K562 (cell line): Measurements from ENCODE around the gene PPIL1. TPM values are rescaled to one million over a fixed set of nuclear protein-coding genes. Genes with fewer than 3 reads are reported as not detected.

Experiments used
- ATAC-seq: fragments of 200-7000 bp; cut with Tn5 transposase; 3 replicates; pipeline ENCODE4 v1.9.1; 2020; ENCODE audit warnings: moderate library complexity
- BruUV-seq: library from RNA; stranded (reverse); fragments of 400-500 nt; replicated peaks from 2 replicates; lab custom pipeline; 2021; lab: Mats Ljungman, UMichigan
- CTCF ChIA-PET: fragments of 300-600 bp; formaldehyde crosslinking; extraction: SDS; loops from one replicate; lab custom pipeline; 2021; ENCODE audit warnings: low intra/inter-chr PET ratio; lab: Yijun Ruan, JAX
- POLR2A ChIA-PET: fragments of 300-600, 350-650 bp; sonication (Branson Sonifier 250); formaldehyde crosslinking; extraction: SDS; loops from one replicate; lab custom pipeline; 2021; ENCODE audit warnings: antibody characterized with exemption, inconsistent platforms; lab: Yijun Ruan, JAX
- DNase-seq, 4 experiments: peaks; one replicate each; pipeline versions ENCODE4 v3.0.0 to v3.0.0-alpha.2; 2011 to 2018; ENCODE audit warnings: low spot score in 3 of 4, mixed read lengths in 3 of 4; ENCODE audit errors: extremely low read depth in 1 of 4
- FAIRE-seq: peaks from 2 replicates; lab custom pipeline; 2011; peaks lifted over from hg19 to GRCh38; lab: Jason Lieb, UNC
- H2AFZ ChIP-seq: 2 replicates; pipeline ENCODE4 v1.6.0; 2011; ENCODE audit warnings: low read depth, low read length, control low read depth, inconsistent platforms
- H3K27ac ChIP-seq: fragments of 200-600 bp; 3 replicates; pipeline ENCODE4 v1.8.0; 2011; ENCODE audit warnings: low read depth, mild to moderate bottlenecking, control low read depth, inconsistent platforms, low read length, moderate library complexity, mixed read lengths; ENCODE audit errors: extremely low read depth
- H3K27me3 ChIP-seq, 2 experiments: fragments of 300-600 bp in 1 of 2; 2 replicates in 1 of 2; 3 replicates in 1 of 2; pipeline versions ENCODE4 v1.6.0 to v1.8.0; 2011; ENCODE audit warnings: inconsistent platforms in 2 of 2, low read length in 2 of 2, mild to moderate bottlenecking in 1 of 2, mixed read lengths in 1 of 2, moderate library complexity in 1 of 2; ENCODE audit not compliant: control insufficient read depth in 2 of 2, insufficient read depth in 2 of 2
- H3K36me3 ChIP-seq: fragments of 300-600 bp; 3 replicates; pipeline ENCODE4 v1.8.0; 2011; ENCODE audit warnings: mild to moderate bottlenecking, low read length, inconsistent platforms; ENCODE audit not compliant: control insufficient read depth, insufficient read depth
- H3K4me1 ChIP-seq, 2 experiments: fragments of 200-600 bp in 1 of 2; replicated peaks in 1 of 2; 2 replicates in 1 of 2; 3 replicates in 1 of 2; pipeline versions ENCODE4 v1.5.1 to v1.8.0; 2011; ENCODE audit warnings: inconsistent platforms in 2 of 2, low read length in 2 of 2, mild to moderate bottlenecking in 1 of 2, mixed read lengths in 1 of 2, moderate library complexity in 1 of 2; ENCODE audit not compliant: control insufficient read depth in 2 of 2, insufficient read depth in 2 of 2
- H3K4me2 ChIP-seq: 2 replicates; pipeline ENCODE4 v1.6.1; 2011; ENCODE audit warnings: low read length, control low read depth, inconsistent platforms, mixed read lengths; ENCODE audit not compliant: insufficient read depth
- H3K4me3 ChIP-seq: fragments of 200-600 bp; sonication (generic), shearing (Covaris generic); 2 replicates; pipeline ENCODE4 v1.5.1; 2016; ENCODE audit warnings: control low read depth, inconsistent platforms
- H3K79me2 ChIP-seq: fragments of 200-600 bp; 3 replicates; pipeline ENCODE4 v1.8.0; 2011; ENCODE audit warnings: low read length, inconsistent platforms; ENCODE audit not compliant: control insufficient read depth, insufficient read depth
- H3K9ac ChIP-seq, 2 experiments: 2 replicates each; pipeline versions ENCODE4 v1.6.0 to v1.6.1; 2011; ENCODE audit warnings: low read depth in 2 of 2, low read length in 2 of 2, control low read depth in 1 of 2, inconsistent platforms in 1 of 2, mild to moderate bottlenecking in 1 of 2, mixed read lengths in 1 of 2; ENCODE audit not compliant: insufficient read depth in 1 of 2
- H3K9me1 ChIP-seq: one replicate; pipeline ENCODE4 v1.6.0; 2011; ENCODE audit warnings: inconsistent platforms, mild to moderate bottlenecking, low read length, moderate library complexity; ENCODE audit not compliant: control insufficient read depth, insufficient read depth
- H3K9me3 ChIP-seq: replicated peaks from 2 replicates; pipeline ENCODE4 v1.5.1; 2011; ENCODE audit warnings: low read depth, low read length, inconsistent platforms; ENCODE audit not compliant: control insufficient read depth, insufficient read depth
- H4K20me1 ChIP-seq: replicated peaks from 2 replicates; pipeline ENCODE4 v1.6.1; 2011; ENCODE audit warnings: low read length, inconsistent platforms, mixed read lengths; ENCODE audit not compliant: control insufficient read depth, insufficient read depth
- ADNP ChIP-seq: fragments of 200-800 bp; sonication (Bioruptor generic); IDR thresholded peaks from 2 replicates; pipeline ENCODE4 v1.6.1; 2016; ENCODE audit warnings: missing genetic modification characterization, missing compliant biosample characterization
- BCOR ChIP-seq: fragments of 450-650 bp; IDR thresholded peaks from 2 replicates; pipeline ENCODE4 v1.6.1; 2016
- RBM25 ChIP-seq: fragments of 200-400 bp; formaldehyde crosslinking; IDR thresholded peaks from 2 replicates; pipeline ENCODE4 v1.6.1; 2018; ENCODE audit warnings: low read length, low read depth, moderate library complexity; ENCODE audit not compliant: severe bottlenecking
- SMARCA5 ChIP-seq: fragments of 450-650 bp; IDR thresholded peaks from 2 replicates; pipeline ENCODE4 v1.6.1; 2016
- ZFP36 ChIP-seq: fragments of 150-350 bp; IDR thresholded peaks from 2 replicates; pipeline ENCODE4 v1.6.1; 2018; ENCODE audit warnings: low read length, low read depth; ENCODE audit not compliant: partially characterized antibody
- WGBS: fragments of 100-300 bp; shearing (Covaris generic); methylation state at CpG from one replicate; pipeline ENCODE4 v1.1.6; 2016; ENCODE audit warnings: low coverage, mixed read lengths; ENCODE audit not compliant: insufficient coverage; ENCODE audit errors: missing lambda C conversion rate; 5-methylcytosine and 5-hydroxymethylcytosine counted together
- in situ Hi-C: fragments of 300-500 bp; cut with MboI; formaldehyde crosslinking; loops from 4 replicates; pipeline ENCODE4 v1.15.0; 2018; ENCODE audit warnings: inconsistent platforms, mixed read lengths
- intact Hi-C: fragments of 100-400 bp; cut with micrococcal nuclease; formaldehyde crosslinking; loops from 2 replicates; pipeline ENCODE4 v1.14.2; 2022
- polyA plus RNA-seq, 8 experiments: library from polyadenylated mRNA; depleted of rRNA in 4 of 8; stranded (reverse) in 5 of 8; unstranded in 3 of 8; fragments of >200 nt; fragmentation: Nextera tagmentation in 2 of 8; fragmentation: Illumina TruSeq in 1 of 8; extraction: Ambion mirVana in 2 of 8; extraction: Trizol in 1 of 8; gene quantifications; 2 replicates each; pipeline versions ENCODE4 v1.2.1 to v1.2.3, GENCODE V29; 2011 to 2014; ENCODE audit warnings: inconsistent platforms in 1 of 8, missing spikeins in 1 of 8
- total RNA-seq, 7 experiments: library from RNA; depleted of rRNA in 6 of 7; stranded (reverse); fragments of >200 nt in 6 of 7; fragmentation: Illumina TruSeq in 2 of 7; extraction: Trizol in 2 of 7; gene quantifications; 2 replicates each; pipeline versions ENCODE4 v1.2.1 to v1.2.3, GENCODE V29; 2011 to 2021; ENCODE audit warnings: low replicate concordance in 1 of 7
- TF ChIP-seq, protein P1 (sequence below): fragments of 450-650 bp; formaldehyde crosslinking; IDR thresholded peaks from 2 replicates; pipeline ENCODE4 v1.4.0; 2020; ENCODE audit warnings: mild to moderate bottlenecking, mixed read lengths

PPIL1 gene
- total and polyA plus RNA-seq, 9 of the 15 experiments (the other 6 are each of a cell fraction or from before 2014, with no cell fraction given), result 65.8 to 205 (median 130) TPM

DNA sequence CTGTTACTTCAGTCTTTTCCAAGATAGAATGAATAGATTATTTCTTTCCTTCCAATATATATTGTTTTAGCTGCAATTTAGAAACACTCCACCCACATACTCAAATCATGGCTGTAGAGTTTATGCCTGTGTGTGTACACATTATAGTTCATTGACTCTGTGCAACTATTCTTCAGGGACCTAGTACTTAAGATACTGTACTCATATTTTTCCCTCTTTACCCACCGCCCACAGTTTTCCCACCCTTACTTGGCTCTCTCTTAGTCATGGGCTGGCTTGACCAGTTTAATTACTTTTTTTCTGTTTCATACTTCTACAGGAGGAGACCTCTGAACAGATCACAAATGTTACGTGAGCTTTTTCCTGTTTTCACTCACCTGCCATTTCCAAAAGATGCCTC lies 41.5 kb upstream of the PPIL1 start (continued):
- no peak for TF ChIP-seq ADNP

DNA sequence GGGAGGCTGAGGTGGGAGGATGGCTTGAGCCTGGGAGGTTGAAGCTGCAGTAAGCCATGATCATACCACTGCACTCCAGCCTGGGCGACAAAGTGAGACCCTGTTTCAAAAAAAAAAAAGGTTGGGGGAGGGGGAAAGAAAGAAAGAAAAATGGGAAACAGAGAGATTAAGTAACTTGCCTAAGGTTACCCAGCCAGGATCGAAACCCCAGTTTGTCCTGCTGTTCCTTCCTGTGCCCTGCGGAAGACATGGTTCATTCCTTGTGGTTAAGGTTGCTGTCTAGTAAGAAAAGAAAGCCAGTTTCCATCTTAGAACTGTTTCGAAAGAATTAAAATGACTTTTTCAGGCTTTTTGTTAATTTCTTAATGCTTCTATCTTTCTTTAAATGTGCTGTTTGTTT lies 41.0 kb upstream of the PPIL1 start:
- intact Hi-C loops, result loop anchor here (10.0 kb wide), 1 partner anchor 99 kb away; no protein-coding TSS in a partner anchor
- H3K27ac ChIP-seq, result no peak overlapping the region
- H3K36me3 ChIP-seq, result peaks cover 96% of the 10 kb centered on the region
- no TSS peak for BruUV-seq
- ATAC-seq, result no peak
- H3K9ac ChIP-seq, result no peak overlapping the region
- no peak overlapping the region for H3K4me2 ChIP-seq
- H3K9me1 ChIP-seq, result no peaks in the 10 kb centered on the region
- TF ChIP-seq SMARCA5 (peak; percentile 60; the same call in 1 of the 2 replicates), ZFP36 (peak; percentile 49), BCOR (peak; percentile 71), RBM25 (peak; percentile 95)
- TF ChIP-seq, protein P1, sequence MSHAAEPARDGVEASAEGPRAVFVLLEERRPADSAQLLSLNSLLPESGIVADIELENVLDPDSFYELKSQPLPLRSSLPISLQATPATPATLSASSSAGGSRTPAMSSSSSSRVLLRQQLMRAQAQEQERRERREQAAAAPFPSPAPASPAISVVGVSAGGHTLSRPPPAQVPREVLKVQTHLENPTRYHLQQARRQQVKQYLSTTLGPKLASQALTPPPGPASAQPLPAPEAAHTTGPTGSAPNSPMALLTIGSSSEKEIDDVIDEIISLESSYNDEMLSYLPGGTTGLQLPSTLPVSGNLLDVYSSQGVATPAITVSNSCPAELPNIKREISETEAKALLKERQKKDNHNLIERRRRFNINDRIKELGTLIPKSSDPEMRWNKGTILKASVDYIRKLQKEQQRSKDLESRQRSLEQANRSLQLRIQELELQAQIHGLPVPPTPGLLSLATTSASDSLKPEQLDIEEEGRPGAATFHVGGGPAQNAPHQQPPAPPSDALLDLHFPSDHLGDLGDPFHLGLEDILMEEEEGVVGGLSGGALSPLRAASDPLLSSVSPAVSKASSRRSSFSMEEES (CRISPR knock-in tag), result no peak
- TF ChIP-seq, all 486 proteins: peak for 4
- POLR2A ChIA-PET, result interaction anchor here (0.6 to 1.3 kb wide), 4 partner anchors 11 to 51 kb away, joined by 3 to 8 read pairs (median 3); partner anchors contain the start of gene C6orf89
- DNase-seq, result no peak
- CTCF ChIA-PET, result no interaction called here
- in situ Hi-C loops, result no loop called here
- peak; percentile 54 for FAIRE-seq
- Histone ChIP-seq H2AFZ (no peak overlapping the region), H3K27me3 (no peaks in the 10 kb centered on the region), H3K9me3 (no peaks in the 10 kb centered on the region), H4K20me1 (0 out of 2 replicates have a peak, but pooled peaks cover 3% of the 10 kb centered on the region), H3K79me2 (no peaks in the 10 kb centered on the region), H3K4me1 (peaks cover 0 to 2% of the 10 kb centered on the region in 2 experiments; a peak in 1 of 5 replicates), H3K4me3 (no peak overlapping the region)
- 90% methylated on average over 4 of the region's 4 CpGs for WGBS
